GM21381 (cell line): ENCODE data around the gene APBB2.

Source experiments
- ATAC-seq: cut with Tn5 transposase; IDR thresholded peaks from one replicate; pipeline ENCODE4 v1.9.1; 2021; ENCODE audit warnings: mild to moderate bottlenecking, moderate library complexity; ENCODE audit not compliant: unreplicated experiment

Gene APBB2

DNA sequence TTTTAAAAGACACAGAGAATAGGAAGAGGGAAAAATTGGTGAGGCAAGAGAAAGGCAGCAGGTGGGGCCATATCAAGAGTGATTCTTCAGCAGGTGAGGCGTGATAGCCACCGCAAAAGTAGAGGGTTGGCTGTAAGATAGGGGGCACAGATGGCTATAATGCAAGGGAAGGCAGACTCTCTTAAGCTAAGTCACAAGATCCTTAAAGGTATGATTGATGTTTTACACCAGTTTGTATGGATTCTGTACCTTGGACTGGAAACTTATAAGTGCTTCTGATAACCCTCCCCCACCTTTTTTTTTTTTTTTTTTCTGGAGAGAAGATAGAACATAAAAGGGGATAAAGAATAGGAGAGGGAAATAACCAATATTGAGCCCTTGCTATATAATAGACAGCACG, 424.6 kb downstream of the APBB2 start:
- ATAC-seq = no peak

DNA sequence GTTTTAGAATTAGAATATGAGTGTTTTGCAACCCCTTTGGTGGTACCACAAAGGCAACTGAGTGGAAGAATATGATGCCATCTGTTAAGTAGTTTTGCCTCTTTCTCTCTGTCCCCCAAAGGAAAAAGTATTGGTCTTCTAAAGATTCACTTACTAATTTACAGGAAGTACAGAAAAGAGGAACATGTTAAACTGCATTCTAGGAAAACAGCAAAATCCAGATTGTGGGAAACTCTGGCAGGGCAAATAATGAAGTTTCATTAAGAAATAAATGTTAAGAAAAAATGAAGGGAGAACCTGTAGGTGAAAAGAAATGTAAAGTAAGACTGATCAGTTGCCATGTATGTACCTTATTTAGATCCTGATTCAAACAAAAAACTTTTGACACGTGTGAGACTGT, 425.3 kb downstream of the APBB2 start:
- no peak for ATAC-seq

DNA sequence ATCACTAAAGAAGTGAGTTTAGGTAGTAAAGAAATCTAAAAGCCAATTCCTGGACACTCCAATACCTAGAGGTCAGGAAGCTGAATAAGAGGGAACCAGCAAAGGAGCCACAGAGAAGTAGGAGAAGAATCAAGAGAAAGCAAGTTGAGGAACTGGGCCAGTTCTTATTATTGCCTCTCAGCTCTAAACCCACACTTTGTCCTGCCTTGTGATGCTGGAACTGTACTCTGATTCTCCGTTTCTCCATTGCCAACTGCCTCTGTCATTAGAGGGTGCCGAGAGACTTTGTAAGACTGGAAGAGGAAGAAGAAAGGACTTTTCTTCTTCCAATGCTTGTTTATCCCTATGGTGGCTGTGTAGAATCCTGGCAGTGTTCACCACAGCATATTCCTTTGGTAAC, 426.0 kb downstream of the APBB2 start:
- ATAC-seq = no peak

DNA sequence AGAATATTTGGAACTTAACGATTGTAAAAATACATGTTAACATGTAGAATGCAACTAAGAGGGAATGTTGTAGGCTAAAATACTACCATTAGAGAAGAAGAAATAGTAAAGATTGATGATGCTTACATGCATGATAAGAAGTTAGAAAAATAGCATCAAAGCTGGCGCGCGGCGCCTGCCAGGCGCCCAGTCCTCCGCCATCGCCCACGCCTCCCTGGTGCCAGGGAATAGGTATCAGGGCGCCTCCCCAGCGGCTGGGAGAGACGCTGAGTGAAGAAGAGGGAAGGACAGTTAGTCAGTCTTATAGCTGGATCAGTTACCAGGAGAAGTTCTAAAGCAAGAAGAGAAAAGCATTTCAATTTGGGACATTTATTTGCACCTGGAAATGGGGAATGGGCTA, 428.6 kb downstream of the APBB2 start:
- no peak for ATAC-seq

DNA sequence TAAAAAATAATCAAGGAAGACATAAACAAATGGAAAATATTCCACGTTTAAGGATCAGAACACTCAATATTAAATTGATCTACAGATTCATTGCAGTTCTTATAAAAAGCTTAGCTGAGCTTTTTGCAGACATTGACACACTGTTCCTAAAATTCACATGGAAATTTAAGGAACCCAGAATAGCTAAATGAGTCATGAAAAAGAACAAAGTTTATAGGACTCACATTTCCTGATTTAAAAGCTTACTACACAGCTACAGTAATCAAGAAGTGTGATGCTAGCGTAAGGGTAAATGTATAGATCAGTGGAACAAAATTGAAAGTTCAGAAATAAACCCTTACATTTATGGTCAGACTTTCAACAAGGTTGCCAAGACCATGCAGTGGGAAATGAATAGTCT, 431.5 kb downstream of the APBB2 start:
- ATAC-seq = no peak

DNA sequence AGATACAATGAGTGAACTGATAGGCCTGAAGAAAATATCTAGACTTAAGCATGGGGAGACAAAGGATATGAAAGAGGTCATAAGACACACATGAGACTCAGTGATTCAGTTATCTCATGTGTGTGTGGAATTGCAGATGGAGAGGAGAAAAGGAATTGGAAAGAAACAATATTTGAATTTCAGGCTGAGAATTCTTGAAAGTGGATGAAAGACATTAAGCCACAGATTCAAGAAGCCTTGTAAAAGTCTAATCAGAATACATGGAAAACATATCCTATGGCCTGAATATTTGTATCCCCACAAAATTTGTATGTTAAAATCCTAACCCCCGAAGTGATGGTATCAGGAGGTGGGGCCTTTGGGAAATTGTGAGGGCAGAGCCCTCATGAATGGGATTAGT, 436.3 kb downstream of the APBB2 start:
- no peak for ATAC-seq

DNA sequence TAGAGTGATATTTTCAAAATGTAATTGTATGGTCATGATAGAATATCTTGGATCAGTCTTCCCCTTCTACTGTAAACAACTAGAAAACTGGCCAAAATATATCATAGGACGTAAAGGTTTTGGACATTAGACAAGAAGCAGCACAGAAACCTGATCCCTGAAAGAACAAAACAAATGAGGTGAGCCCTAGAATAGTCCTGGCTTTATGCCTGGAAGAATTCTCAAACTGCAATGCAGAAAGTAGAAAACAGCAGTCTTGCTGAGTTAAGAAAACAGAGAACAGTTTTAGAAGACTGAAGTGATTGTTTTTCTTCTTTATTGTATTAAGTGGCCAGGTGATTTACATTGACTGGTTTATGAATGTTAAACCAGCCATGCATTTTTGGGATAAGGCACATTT, 445.1 kb downstream of the APBB2 start:
- no peak for ATAC-seq

DNA sequence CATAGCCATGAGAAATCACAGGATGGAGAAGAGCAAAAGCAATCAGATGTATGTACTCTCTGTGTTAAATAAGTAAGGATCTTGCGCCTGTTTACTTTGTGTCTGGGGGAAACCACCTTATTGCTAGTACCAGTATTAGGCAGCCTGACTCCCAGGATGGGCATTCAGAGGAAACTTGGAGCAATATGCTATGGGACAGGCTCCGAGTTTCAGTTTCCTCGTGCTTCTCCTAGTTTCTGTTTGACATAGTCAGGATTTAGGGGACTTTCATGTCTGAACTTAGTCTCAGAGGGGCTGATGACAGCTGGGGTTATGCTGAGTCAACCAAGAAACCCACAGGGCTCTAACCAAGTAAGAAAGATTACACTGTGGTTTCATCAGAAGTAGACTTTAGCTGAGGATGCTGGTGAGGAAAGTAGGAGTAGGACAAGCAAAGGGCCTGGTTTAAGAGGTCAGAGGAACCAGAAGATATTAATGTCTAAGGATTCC, 451.1 kb downstream of the APBB2 start:
- peak; percentile 100 for ATAC-seq
